Neutrophil (primary cell): ENCODE data around the gene CLIP1.

Source experiments
- H3K27ac ChIP-seq: fragments of 200-600 bp; sonication (generic); 2 replicates; pipeline ENCODE4 v1.5.1; 2016; ENCODE audit warnings: mild to moderate bottlenecking, moderate library complexity
- H3K27me3 ChIP-seq: fragments of 200-600 bp; sonication (generic); 2 replicates; pipeline ENCODE4 v1.6.0; 2016; ENCODE audit warnings: mild to moderate bottlenecking
- H3K36me3 ChIP-seq: fragments of 200-600 bp; sonication (generic); 2 replicates; pipeline ENCODE4 v1.5.1; 2017
- H3K4me1 ChIP-seq, 2 experiments: fragments of 200-600 bp in 1 of 2; sonication (generic) in 1 of 2; 1 replicate in 1 of 2; 2 replicates in 1 of 2; pipeline versions ENCODE4 v1.5.1 to v1.6.1; 2013 to 2016; ENCODE audit warnings: low read depth in 1 of 2, low read length in 1 of 2, mild to moderate bottlenecking in 1 of 2, moderate library complexity in 1 of 2; ENCODE audit not compliant: control insufficient read depth in 1 of 2, insufficient read depth in 1 of 2
- H3K4me3 ChIP-seq, 2 experiments: fragments of 200-600 bp in 1 of 2; sonication (generic) in 1 of 2; 1 replicate in 1 of 2; 2 replicates in 1 of 2; pipeline ENCODE4 v1.5.1; 2013 to 2016; ENCODE audit warnings: low read depth in 1 of 2, low read length in 1 of 2, mild to moderate bottlenecking in 1 of 2, moderate library complexity in 1 of 2
- H3K9me3 ChIP-seq: fragments of 200-600 bp; sonication (generic); 2 replicates; pipeline ENCODE4 v1.5.1; 2016
- CTCF ChIP-seq: fragments of 200-600 bp; sonication (generic); IDR thresholded peaks from 2 replicates; pipeline ENCODE4 v1.5.1; 2016; ENCODE audit warnings: antibody characterized with exemption

The CLIP1 gene

DNA sequence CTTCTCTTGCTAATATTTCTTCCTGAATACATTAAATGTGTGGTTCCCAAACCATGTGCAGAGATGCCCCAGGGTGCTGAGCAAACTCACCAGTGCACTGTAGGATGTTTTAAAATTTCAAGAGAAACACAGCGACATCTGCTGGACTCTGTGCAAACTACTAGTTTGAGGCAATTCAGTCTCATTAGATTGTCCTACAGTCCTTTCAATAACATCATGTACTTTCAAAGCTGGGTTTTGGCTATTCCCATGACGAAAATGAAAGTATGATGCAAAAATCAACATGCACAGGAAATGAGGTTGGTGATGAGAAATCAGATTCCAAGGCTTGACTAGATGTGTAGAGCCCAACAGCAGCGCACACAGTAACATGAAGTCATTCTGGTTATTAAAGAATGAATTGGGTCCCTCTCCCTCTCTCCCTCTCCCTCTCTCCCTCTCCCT lies 66.3 kb downstream of the CLIP1 start:
- no peaks in the 10 kb centered on the region for H3K4me1 ChIP-seq
- peak; percentile 39 for TF ChIP-seq CTCF
- no peak overlapping the region for H3K27ac ChIP-seq
- no peaks in the 10 kb centered on the region for H3K9me3 ChIP-seq
- H3K36me3 ChIP-seq: peaks cover 83% of the 10 kb centered on the region
- H3K27me3 ChIP-seq: no peaks in the 10 kb centered on the region
- no peak overlapping the region for H3K4me3 ChIP-seq

DNA sequence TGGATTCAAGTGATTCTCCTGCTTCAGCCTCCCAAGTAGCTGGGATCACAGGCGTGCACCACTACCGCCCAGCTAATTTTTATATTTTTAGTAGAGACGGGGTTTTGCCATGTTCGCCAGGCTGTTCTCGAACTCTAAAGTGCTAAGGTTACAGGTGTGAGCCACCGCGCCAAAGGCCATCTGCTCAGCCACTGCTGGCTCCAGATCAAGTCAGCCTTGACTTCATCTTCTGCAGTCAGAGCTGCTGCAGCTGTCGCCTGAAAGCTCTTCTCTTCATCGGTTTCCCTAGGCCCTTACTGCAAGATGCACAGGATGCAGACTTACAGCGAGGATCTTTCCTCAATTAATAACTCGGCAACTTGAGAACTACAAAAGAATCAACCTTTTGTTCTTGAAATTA lies 66.8 kb downstream of the CLIP1 start:
- H3K27ac ChIP-seq: no peak overlapping the region
- no peak for TF ChIP-seq CTCF
- no peaks in the 10 kb centered on the region for H3K4me1 ChIP-seq
- no peak overlapping the region for H3K4me3 ChIP-seq
- H3K36me3 ChIP-seq: peaks cover 83% of the 10 kb centered on the region
- no peaks in the 10 kb centered on the region for H3K27me3 ChIP-seq
- H3K9me3 ChIP-seq: no peaks in the 10 kb centered on the region

DNA sequence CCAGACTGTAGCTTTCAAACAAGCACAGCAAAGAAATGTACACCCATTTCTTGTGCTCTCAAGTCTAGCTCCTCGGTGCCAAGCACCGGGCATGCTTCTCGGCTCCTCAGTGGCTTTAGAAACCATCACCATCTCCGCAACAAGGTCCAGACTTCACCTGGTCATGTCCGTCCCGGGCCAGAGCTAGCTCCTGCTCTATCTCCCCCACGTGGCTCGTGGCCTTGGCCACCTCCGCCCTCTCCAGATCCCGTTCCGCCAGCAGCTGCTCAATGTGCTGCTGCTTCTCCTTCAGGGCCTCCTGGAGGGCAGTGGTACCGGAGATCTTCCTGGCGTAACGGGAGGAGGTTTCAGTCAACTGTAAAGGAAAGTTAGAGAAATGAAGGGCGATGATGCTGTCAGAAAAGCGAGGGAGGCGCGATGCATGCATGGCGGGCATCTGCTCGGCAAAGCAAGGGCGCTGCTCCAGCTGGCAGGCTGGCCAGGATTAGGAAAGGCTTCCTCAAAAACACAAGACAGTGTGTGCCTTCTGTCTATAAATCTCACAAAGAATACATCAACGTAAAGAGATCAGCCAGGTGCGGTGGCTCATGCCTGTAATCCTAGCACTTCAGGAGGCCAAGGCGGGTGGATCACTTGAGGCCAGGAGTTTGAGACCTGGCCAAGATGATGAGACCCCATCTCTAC lies 67.4 kb downstream of the CLIP1 start:
- H3K36me3 ChIP-seq: peaks cover 83% of the 10 kb centered on the region

DNA sequence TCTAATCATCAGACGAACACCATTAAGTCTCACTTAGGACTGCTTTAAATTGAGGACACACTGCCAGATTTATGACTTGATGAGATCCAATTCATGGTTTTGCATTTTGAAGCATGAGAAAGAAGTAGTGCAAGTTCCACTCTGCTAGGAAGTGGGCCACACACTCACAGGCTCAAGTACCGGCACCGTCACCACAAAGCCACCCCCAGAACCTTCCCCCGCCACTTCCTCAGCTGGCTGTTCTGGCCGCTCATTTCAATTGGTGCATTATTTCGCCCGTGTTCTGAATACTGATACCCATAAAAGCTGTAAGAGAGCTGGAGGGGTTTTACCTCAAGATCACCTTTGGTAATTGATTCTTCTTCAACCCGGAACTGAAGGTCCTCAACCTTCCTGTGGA lies 70.1 kb downstream of the CLIP1 start:
- Histone ChIP-seq H3K4me3 (no peak overlapping the region), H3K4me1 (no peaks in the 10 kb centered on the region), H3K9me3 (no peaks in the 10 kb centered on the region), H3K27me3 (no peaks in the 10 kb centered on the region), H3K27ac (no peak overlapping the region), H3K36me3 (peaks cover 95% of the 10 kb centered on the region)
- no peak for TF ChIP-seq CTCF

More for the DNA sequence above, 67.4 kb downstream of the CLIP1 start:
- Histone ChIP-seq H3K4me3 (no peak overlapping the region), H3K9me3 (no peaks in the 10 kb centered on the region), H3K27me3 (no peaks in the 10 kb centered on the region), H3K4me1 (no peaks in the 10 kb centered on the region), H3K27ac (no peak overlapping the region)
- no peak for TF ChIP-seq CTCF

DNA sequence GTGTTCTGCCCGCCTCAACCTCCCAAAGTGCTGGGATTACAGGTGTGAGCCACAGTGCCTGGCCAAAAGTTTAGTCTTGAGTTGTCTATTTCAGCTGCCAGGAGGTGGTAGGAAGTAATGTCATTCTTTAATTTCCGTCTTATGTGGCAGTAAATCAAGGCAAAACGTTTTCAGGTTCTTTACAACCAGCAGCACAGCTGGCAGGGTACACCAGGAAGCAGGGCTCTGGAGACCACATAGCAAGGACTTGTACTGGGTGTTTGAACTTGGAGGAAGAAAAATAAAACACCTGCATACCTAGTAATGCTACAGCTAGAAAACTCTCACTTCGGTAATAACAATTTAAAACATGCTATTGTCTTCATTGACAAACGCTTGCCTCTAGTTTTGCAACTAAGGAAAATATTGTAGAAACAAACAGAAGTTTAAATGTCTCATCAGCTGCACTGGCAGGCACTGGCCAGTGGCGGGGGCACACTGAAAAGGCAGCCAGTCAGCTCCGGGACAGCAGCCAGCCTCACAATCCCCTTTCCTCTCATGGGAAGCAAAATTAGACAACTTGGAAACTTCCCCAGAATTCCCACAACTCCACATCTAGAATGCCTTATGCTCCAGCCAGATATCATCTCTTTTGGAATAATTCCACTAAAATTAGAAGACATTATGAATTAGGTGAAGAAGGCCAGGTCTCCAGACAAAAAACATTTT lies 72.2 kb downstream of the CLIP1 start:
- Histone ChIP-seq H3K4me1 (no peaks in the 10 kb centered on the region), H3K9me3 (no peaks in the 10 kb centered on the region), H3K27me3 (no peaks in the 10 kb centered on the region), H3K27ac (no peak overlapping the region), H3K36me3 (peaks cover 95% of the 10 kb centered on the region), H3K4me3 (no peak overlapping the region)
- no peak for TF ChIP-seq CTCF
